ENCODE results near the gene FAM240B. TPM values are rescaled to one million over a fixed set of nuclear protein-coding genes. Genes with fewer than 3 reads are reported as not detected.

FAM240B gene
- total and polyA plus RNA-seq, 2 of the 8 experiments (the other 6 are each of a cell fraction or from before 2014, with no cell fraction given): not detected

- TF ChIP-seq CTCF (IDR thresholded peaks at IDR 0.05; ENCODE audit: control extremely low read depth in 1 of 3, insufficient read depth in 1 of 3, low read depth in 1 of 3, low read length in 3 of 3): no peak
Observed at GRCh38 chr9:38668791-38669466, 51.0 kb downstream of the FAM240B start (continued).

Data from H1 (cell line).